HG03565 (cell line): ENCODE data around the gene PRDM16.

Experiments
- ATAC-seq: cut with Tn5 transposase; IDR thresholded peaks from one replicate; pipeline ENCODE4 v1.9.1; 2021; ENCODE audit warnings: mild to moderate bottlenecking, moderate library complexity; ENCODE audit not compliant: unreplicated experiment

Gene PRDM16

DNA sequence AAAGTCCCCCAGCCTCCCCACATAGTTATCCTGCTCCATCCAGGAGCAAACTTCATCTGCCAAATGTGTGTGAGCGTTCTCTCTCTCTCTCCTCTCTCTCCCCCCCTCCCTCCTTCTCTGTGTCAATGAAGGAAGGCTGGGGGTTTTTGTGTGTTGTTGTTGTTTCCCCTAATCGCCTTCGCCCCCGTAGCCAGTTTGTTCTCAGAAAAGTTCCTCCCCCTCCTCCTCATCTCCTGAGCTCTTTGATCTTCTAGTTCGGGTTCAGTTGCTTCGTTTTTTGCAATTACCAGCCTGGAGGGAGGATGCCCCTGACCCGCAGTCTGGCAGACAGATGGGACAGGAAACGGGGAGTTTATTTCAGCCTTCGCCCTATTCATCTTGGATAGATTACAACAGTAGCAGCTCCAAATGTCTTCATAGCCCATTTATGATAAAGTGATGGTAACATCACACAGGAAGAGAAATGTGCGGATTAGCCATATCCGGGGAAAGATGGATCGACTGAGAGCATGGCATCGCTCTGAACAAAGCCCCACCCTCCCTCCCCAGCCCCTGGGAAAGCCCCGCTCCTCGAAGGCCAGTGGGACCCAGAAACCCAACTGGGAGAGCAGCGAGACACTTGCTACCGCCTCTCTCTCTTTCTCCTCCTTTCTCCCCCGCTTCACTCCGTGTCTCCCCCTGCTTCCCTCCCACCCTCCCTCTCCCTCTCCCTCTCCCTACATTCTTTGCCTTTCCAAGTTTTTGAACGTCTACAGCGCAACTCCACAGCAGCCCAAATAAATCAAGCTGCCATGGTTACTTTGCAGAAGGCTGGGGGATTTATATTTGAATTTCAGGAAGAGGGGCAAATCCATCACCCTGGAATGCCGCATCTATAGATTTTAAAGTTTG, 245.7 kb downstream of the PRDM16 start:
- no peak for ATAC-seq

- no peak for ATAC-seq
Measured at GRCh38 chr1:3315399-3316339, 246.7 kb downstream of the PRDM16 start.

DNA sequence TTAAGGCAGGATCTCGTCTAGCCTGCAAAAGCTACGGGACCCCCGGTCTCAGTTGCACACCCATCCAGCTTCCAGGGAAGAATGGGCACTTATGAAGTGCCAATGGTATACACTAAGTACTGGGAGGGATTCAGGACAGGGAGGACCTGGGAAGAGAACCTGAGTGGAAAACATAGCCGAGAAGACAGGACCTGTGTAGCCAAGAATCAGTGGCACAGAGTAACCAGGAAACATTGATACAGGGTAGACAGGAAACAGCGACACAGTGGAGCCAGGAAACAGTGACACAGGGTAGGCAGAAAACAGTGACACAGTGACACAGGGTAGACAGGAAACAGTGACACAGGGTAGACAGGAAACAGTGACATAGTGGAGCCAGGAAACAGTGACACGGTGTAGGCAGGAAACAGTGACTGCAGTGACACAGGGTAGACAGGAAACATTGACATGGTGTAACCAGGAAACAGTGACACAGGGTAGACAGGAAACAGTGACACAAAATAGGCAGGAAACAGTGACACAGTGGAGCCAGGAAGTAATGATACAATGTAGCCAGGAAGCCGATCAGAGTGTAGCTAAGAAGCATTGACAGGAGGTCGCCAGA, 247.4 kb downstream of the PRDM16 start:
- ATAC-seq, result no peak

DNA sequence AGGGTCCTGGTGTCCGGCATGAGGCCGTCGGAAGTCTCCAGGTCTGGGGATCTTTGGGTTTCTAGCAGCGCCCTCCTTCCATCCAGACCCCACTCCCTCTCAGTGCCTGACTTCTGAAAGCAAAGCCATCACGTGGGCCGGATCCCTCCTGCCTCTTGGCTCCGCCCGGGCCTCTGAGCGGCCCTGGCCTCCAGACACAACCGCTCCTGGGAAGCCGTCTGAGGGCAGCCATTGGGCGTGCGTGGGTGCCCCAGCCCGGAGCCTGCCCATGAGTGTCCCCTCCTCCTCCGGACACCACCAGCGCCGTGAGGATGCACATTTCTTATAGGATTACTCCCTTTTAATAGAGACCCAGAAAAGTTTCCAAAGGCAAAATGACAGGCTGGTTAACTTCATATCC, 248.5 kb downstream of the PRDM16 start:
- ATAC-seq, result no peak

- ATAC-seq, result no peak
Measured at GRCh38 chr1:3318329-3318728, 249.3 kb downstream of the PRDM16 start.

DNA sequence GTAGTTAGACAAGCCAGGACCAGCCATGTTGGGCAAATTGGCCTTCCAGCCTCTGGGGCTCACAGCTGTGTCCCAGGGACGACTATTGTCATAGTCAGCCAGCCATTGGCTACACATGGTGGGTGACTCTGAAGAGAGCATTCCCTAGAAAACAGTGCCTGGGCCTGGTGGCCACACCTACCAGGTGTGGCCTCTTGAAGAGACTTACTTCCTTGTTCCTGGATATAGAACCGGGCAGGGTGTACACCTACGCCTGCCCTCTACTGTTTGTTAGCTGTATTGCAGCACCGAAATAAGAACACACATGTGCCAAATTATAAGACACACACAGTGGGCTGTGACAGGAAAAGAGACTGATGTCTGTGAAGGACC, 250.9 kb downstream of the PRDM16 start:
- no peak for ATAC-seq

- ATAC-seq, result no peak
Measured at GRCh38 chr1:3320246-3321152, 251.5 kb downstream of the PRDM16 start.

DNA sequence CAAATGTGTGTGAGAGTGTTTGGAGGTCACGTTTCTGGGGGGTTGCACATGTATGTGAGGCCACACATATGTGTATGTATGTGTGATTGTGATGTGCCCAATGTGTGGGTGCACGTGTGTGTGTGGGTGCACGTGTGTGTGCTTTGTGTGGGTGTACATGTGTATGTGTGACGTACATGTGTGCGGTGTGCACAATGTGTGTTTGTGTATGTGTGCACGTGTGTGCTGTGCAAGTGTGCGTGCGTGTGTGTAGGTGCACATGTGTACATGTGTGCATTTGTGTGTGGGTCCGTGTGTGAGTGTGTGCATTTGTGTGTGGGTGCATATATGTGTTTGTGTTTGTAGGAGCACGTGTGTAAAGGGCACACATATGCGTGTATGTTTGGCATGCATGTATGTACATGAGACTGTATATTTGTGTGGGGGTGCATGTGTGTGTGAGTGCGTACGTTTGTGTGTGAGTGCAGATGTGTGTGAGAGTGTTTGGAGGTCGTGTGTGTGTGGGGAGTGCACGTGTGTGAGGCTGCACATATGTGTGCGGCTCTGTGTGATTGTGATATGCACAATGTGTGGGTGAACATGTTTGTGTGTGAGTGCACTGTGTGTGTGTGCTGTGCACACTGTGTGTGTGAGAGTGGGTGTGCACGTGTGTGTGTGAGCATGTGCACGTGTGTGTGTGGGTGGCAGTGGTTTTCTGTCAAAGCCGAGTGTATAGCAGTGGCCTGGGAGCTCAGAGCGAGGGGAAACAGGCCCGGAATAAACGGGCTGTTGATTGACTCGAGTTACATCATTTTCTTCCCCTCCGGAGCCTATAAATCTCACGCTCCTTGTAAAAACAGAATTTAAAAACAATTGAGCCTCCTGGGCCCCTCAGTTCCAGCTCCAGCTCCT, 252.8 kb downstream of the PRDM16 start:
- ATAC-seq, result no peak

DNA sequence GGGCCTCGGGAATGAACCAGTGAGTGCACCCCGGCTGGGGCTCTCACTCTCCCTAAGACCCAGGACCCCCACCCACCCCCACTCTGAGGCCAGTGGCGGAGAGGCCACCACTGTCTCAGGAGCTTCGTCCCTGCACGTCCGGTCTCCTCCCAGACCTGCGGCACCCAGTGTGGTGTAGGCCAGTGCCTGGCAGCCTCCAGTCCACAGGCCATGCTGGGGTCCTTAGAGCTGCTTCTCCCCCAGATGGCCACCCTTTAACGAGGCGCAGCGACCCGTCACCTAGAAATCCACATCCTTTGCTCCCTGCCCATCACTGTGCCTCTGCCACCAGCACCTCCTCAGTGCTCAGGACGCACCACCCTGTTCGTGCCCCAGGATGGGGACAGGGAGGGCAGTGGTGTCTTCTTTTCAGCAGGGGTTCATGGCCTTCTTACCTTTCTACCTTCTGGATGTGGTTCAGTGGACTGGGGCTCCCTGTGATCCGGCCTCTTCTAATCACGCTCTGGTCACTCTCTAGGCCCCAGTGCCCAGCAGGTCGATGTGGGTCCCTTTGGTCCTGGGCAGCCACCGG, 253.5 kb downstream of the PRDM16 start:
- ATAC-seq, result no peak

DNA sequence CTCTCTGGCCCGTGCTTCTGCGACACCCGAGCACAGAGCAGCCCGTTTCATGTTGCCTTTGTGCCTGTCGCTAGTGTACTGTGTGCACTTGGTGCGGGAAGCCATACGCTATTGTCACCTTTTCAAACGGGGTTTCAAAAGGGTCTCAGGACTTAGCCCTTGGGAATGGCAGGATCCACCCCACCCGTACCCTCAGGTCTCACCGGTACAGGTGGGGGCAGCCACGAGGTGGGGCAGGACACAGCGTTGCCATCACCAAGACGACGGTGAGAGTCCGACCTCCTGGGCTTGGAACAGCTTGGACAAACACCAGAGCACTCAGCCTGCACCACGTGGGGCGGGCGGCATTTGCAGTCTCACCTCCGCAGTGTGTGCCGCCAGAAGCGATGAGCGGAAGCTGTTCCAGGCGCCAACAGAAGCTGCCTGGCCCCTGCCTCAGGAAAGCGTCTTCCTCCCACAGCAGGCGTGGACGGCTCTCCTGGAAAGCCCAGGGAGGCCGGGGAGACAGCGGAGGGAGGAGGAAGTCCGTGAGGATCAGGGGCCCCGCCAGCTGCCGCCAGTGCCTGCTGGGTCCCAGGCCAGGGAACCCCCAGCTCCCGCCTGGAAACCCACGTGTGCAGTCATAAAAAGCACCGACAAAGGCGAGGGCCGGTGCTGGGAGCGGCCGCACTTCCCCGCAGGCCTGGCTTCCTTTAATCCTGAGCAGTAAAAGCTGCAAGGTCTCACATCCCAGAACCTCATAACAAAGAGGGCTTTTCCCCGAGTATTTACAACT, 254.2 kb downstream of the PRDM16 start:
- no peak for ATAC-seq

DNA sequence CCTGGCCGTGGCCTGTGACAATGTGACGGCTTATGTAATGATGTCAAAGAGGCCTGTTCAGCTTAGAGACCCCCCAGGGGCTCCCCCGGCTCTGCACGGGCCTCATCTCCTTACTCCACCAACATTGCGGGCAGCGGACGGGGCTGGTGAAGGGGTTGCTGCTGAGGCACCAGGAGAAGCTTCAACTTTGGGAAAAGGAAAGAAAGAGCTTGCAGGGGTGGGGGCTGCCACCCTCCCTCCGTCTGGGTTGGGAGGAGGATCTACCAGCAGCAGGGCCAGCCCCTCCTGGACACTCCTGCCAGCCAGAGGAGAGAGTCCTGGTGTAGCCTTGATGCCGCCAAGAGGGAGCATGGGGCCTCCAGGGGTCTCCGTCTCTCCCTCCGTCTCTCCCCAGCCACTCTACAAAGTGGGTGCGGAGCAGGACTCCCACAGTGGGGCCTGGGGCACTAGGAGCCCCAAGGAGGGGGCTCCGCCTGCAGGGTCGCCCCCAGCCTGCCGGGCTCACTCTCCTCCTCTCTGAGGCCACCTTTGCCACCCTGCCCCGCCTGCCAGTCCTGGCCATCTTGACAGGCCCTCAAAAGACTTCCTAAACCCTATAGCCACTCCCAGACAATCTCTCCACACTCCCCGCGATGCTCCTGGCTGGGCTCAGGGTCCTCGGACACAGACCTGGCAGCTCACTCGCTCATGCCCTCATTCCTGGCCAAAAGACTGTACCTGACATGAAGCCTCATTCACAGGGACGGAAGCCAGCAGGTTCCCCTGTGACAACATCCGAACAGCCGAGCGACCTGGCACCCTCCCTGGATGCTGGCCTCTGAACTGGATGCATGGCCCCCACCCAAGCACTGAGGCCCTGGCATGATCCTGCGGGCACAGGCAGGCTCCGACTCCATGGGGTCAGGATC, 255.0 kb downstream of the PRDM16 start:
- no peak for ATAC-seq

DNA sequence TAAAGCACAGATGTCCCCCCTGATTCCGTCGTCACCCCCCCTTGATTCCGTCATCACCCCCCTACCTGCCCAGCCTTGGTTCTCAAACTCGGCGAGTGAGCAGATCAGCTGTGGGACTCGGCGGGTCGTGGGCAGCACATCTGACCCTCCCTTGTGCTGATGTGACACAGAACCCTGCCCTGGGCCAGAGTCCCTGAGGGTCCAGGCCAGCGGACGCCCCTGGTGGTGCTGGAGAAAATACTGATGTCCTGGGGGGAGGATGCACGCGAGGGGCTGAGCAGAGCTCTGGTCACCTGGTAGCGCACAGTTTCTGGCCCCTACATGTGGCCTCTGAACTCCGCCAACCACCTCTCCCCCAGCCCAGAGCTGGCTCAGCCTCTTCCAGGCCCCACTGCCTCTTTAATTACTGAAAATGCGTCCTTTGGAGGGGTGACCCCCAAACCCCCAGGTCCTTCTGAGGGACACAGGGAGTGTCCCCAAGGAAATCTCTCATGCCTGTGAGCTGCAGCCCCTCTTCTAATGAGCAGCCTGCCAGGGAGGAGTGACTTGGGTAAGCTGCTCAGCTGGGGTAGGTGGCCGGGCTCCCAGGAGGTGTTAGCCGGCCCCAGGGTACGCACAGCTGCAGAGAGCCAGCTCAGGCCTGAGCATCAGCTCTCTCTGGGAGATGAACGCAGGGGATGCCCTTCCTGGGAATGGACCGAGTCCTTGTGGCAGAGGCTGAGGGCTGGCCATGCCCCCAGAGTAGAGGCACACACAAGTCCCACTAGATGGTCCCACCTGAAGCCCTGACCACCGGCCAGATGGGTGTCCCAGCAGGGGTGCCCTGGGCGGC, 255.9 kb downstream of the PRDM16 start:
- no peak for ATAC-seq

DNA sequence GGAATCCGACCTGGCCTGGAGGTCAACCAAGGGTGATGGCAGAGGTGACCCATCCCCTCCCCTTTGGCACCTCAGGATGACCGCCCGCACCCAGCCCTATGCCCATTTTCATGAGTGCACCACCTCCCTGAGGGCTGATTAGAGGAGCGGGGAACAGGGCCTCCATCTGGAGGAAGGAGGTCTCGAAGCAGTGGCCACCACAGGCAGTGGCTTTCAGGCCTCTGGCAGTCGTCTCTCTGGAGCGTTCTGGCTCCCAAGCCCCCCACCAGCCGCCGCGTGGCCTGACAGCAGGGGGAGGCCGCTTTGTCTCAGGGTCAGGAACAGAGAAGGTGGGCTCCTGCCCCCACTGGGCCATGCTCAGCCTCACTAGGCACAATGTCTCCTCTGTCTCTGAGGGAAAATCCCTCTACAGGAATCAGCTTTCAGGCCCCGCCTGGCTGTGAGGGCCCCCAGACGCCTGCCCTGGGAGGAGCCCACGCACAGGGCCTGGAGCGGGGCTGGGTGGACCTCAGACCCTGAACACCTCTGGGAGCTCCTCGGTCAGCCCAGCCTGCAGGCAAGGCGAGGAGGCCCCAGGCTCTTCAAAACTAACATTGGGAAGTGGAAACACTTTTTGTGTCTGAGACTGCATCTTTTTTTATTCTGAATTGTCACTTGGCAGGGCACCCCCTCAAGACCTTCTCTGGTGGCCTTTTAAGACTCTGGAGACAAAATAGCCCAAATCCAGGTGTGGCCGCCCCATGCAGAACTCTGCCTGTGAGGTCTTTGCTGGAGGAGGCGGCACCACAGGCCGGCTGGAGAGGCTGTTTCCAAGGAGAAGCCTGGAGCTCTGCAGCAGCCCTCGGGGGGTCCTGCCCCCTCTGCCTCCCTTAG, 257.7 kb downstream of the PRDM16 start:
- ATAC-seq, result no peak

GRCh38 chr1:3327389-3327702, 258.3 kb downstream of the PRDM16 start:
- no peak for ATAC-seq

DNA sequence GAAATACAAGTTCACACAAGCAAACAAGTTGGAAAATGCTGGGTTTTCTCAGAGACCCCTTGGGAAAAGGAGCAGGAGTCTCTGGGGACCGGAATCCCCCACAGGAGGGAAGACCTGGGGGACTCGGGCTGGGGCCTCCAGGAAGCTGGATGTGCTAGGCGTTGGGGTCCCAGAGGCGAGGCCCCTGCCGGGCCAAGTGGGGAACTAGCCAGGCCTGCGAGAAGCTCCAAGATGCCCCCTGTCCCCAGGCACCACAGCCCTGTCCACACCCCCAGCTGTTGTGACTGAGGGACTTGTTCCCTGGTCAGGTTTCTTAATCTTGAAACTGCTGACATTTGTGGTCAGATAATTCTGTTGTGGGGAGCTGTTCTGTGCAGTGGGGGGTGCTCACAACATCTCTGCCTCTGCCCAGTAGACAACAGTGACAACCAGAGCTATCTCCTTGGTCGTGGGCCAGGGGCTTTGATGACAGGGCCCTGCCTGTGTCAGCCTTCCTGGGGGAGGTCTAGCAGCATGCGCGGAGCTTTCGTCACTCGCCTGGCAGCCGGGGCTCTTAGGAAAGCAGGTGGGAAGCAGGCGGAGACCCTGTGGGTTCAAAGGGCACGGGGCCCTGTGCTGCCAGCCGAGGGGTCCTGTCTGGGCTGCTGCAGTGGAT, 259.1 kb downstream of the PRDM16 start:
- ATAC-seq, result no peak
